Peyer's patch (tissue), 4 donors: Measurements from ENCODE around the gene MED13L. TPM values are rescaled to one million over a fixed set of nuclear protein-coding genes. Genes with fewer than 3 reads are reported as not detected.

ENCODE experiments used
- DNase-seq, 3 donors: peaks; one replicate each; pipeline ENCODE4 v3.0.0-alpha.2; 2017 to 2019
- H3K27ac ChIP-seq, 4 donors: fragments of 200-600 bp; sonication (generic); one replicate each; pipeline ENCODE4 v1.5.1; 2016 to 2019
- H3K27me3 ChIP-seq, 2 donors: fragments of 200-600 bp; sonication (generic); one replicate each; pipeline ENCODE4 v1.5.1; 2019
- H3K36me3 ChIP-seq, 3 donors: fragments of 200-600 bp; sonication (generic); one replicate each; pipeline ENCODE4 v1.5.1; 2016 to 2019
- H3K4me1 ChIP-seq, 4 donors: fragments of 200-600 bp; sonication (generic); one replicate each; pipeline ENCODE4 v1.5.1; 2016 to 2019
- H3K4me3 ChIP-seq, 4 donors: fragments of 200-600 bp; sonication (generic); 1 replicate in 3 of 4; 2 replicates in 1 of 4; pipeline ENCODE4 v1.5.1; 2016 to 2019; ENCODE audit warnings: mild to moderate bottlenecking in 1 of 4
- H3K9me3 ChIP-seq, 4 donors: fragments of 200-600 bp; sonication (generic); one replicate each; pipeline ENCODE4 v1.5.1; 2016 to 2019; ENCODE audit warnings: mild to moderate bottlenecking in 1 of 4
- POLR2A ChIP-seq, 2 donors: fragments of 450-650 bp; IDR thresholded peaks; one replicate each; pipeline ENCODE4 v1.5.1; 2017; ENCODE audit warnings: antibody characterized with exemption in 2 of 2, mild to moderate bottlenecking in 2 of 2, moderate library complexity in 2 of 2
- total RNA-seq, 4 donors: library from RNA; depleted of rRNA; stranded (reverse); fragments of >200 nt; gene quantifications; one replicate each; pipeline ENCODE4 v1.1.0, GENCODE V29; 2016
- TF ChIP-seq, protein P1 (sequence below), 6 experiments: fragments of 450-650 bp in 4 of 6; fragments of 200-600 bp in 2 of 6; sonication (generic) in 1 of 6; IDR thresholded peaks; one replicate each; pipeline ENCODE4 v1.5.1; 2017 to 2019; ENCODE audit warnings: antibody characterized with exemption in 6 of 6, mild to moderate bottlenecking in 3 of 6, moderate library complexity in 1 of 6

The MED13L gene
- total RNA-seq, 4 donors from 2014 or later: 127 to 181 (median 145) TPM

DNA sequence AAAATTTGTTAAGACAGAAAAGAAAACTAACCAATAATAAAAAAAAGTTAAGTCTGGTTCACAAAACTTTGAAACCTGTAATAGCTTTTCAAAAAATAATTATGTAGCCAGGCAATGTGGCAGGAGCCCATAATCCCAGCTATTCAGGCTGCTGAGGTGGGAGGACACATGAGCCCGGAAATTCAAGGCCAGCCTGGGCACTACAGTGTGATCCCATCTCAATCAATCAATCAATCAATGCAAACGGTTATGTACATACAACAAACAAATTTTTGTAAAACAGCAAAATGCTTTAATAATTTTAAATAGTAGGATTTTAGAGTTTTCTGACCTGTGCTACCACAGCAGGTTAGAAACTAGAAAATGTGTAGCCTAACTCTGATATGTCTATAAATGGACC is 152.4 kb downstream of the MED13L start:
- Histone ChIP-seq H3K4me3 (no peak overlapping the region), H3K4me1 (peaks cover 0 to 22% (median 4%) of the 10 kb centered on the region in 4 donors), H3K27ac (no peak overlapping the region), H3K9me3 (no peaks in the 10 kb centered on the region), H3K27me3 (no peaks in the 10 kb centered on the region), H3K36me3 (no peaks in the 10 kb centered on the region)
- TF ChIP-seq, protein P1, sequence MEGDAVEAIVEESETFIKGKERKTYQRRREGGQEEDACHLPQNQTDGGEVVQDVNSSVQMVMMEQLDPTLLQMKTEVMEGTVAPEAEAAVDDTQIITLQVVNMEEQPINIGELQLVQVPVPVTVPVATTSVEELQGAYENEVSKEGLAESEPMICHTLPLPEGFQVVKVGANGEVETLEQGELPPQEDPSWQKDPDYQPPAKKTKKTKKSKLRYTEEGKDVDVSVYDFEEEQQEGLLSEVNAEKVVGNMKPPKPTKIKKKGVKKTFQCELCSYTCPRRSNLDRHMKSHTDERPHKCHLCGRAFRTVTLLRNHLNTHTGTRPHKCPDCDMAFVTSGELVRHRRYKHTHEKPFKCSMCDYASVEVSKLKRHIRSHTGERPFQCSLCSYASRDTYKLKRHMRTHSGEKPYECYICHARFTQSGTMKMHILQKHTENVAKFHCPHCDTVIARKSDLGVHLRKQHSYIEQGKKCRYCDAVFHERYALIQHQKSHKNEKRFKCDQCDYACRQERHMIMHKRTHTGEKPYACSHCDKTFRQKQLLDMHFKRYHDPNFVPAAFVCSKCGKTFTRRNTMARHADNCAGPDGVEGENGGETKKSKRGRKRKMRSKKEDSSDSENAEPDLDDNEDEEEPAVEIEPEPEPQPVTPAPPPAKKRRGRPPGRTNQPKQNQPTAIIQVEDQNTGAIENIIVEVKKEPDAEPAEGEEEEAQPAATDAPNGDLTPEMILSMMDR (IDR thresholded peaks at IDR 0.05): no peak
- no peak for TF ChIP-seq POLR2A (IDR thresholded peaks at IDR 0.05)
- no peak for DNase-seq

GRCh38 chr12:116123451-116124258 is 153.8 kb downstream of the MED13L start:
- no peaks in the 10 kb centered on the region for H3K9me3 ChIP-seq
- H3K36me3 ChIP-seq: no peaks in the 10 kb centered on the region
- TF ChIP-seq POLR2A (IDR thresholded peaks at IDR 0.05): no peak
- TF ChIP-seq, protein P1 (IDR thresholded peaks at IDR 0.05): no peak
- no peaks in the 10 kb centered on the region for H3K27me3 ChIP-seq
- H3K27ac ChIP-seq: peak overlapping the region in 1 of 4 donors; percentile 25
- H3K4me3 ChIP-seq: peak overlapping the region in 1 of 4 donors; percentile 17
- H3K4me1 ChIP-seq: peaks cover 0 to 22% (median 4%) of the 10 kb centered on the region in 4 donors
- peak in 1 of 3 donors; percentile 49 for DNase-seq

- no peak overlapping the region for H3K4me3 ChIP-seq
- DNase-seq: no peak
- peaks cover 0 to 22% (median 4%) of the 10 kb centered on the region in 4 donors for H3K4me1 ChIP-seq
- H3K27me3 ChIP-seq: no peaks in the 10 kb centered on the region
- no peaks in the 10 kb centered on the region for H3K9me3 ChIP-seq
- no peaks in the 10 kb centered on the region for H3K36me3 ChIP-seq
- TF ChIP-seq, protein P1 (IDR thresholded peaks at IDR 0.05): no peak
- TF ChIP-seq POLR2A (IDR thresholded peaks at IDR 0.05): no peak
- H3K27ac ChIP-seq: no peak overlapping the region
These were observed 154.9 kb downstream of the MED13L start for GRCh38 chr12:116122628-116123027.

GRCh38 chr12:116121453-116121871 is 156.0 kb downstream of the MED13L start:
- TF ChIP-seq, protein P1 (IDR thresholded peaks at IDR 0.05): no peak
- TF ChIP-seq POLR2A (IDR thresholded peaks at IDR 0.05): no peak
- Histone ChIP-seq H3K27ac (no peak overlapping the region), H3K36me3 (no peaks in the 10 kb centered on the region), H3K9me3 (no peaks in the 10 kb centered on the region), H3K4me1 (peaks cover 0 to 22% (median 4%) of the 10 kb centered on the region in 4 donors), H3K27me3 (no peaks in the 10 kb centered on the region), H3K4me3 (no peak overlapping the region)
- DNase-seq: no peak

- Histone ChIP-seq H3K27me3 (no peaks in the 10 kb centered on the region), H3K4me3 (no peak overlapping the region), H3K27ac (no peak overlapping the region), H3K36me3 (no peaks in the 10 kb centered on the region), H3K4me1 (peaks cover 0 to 8% (median 0%) of the 10 kb centered on the region in 4 donors), H3K9me3 (no peaks in the 10 kb centered on the region)
- no peak for TF ChIP-seq POLR2A (IDR thresholded peaks at IDR 0.05)
- TF ChIP-seq, protein P1 (IDR thresholded peaks at IDR 0.05): no peak
- DNase-seq: no peak
These were observed 160.7 kb downstream of the MED13L start for GRCh38 chr12:116116650-116117424.
